ENCODE measurements around the gene FAM114A1.
A peak's percentile ranks its signal among the peaks of the same experiment; 100 is the strongest.
"Not testable (repeated sequence)": the region's sequence is repeated elsewhere in the genome, so short reads cannot be mapped to it uniquely, and the experiment has no call there.

The FAM114A1 gene

DNA sequence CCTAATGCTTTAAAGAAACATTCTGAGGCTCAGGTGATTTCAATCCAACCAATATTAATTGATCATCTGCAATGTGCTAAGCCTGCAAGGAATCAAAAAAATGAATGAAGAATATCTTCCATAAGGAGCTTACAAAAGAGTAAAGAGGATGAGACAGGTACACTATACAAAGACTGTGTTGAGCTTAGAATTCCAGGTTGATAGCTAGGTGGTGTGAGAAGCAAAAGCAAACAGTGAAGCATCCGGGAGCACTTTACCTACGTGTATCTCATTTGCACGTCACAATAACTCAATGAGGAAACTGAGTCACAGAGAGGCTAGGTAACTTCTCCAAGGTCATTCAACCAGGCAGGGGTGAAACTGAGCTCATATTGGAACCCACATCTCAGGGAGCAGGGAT, 37.1 kb downstream of the FAM114A1 start:
- FAIRE-seq: no peak

DNA sequence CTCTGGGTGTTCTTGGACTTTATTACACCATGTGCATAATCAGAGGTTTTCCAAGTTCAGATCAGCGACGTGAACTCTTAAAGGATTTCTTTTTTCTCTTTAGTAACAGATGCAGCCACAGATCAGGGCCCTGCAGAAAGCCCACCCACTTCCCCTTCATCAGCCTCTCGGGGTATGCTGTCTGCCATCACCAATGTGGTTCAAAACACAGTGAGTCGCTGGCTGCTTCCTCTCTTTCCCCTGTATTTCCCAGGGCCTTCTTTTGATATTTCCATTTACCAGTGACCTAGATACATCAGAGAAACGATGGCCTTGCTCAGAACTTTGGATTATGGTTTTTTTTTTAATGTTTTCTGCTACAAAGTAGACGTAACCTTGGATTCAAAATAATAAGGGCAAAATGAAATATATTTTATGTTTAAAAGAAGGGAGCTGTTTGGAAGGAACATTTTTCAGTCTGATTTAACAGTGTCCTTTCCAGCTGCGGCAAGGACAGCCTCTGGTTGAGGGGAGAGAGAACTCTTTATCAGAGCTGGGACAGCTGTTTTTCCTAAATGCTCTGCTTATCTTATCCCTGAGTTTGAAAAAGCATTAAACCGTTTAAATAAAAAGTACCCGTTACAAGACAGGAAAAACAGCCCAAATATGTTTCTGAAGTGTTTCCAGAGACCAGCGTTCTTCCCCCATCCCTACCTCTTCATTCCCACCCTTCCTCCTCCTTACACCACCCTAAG, 38.2 kb downstream of the FAM114A1 start:
- no peak for FAIRE-seq

DNA sequence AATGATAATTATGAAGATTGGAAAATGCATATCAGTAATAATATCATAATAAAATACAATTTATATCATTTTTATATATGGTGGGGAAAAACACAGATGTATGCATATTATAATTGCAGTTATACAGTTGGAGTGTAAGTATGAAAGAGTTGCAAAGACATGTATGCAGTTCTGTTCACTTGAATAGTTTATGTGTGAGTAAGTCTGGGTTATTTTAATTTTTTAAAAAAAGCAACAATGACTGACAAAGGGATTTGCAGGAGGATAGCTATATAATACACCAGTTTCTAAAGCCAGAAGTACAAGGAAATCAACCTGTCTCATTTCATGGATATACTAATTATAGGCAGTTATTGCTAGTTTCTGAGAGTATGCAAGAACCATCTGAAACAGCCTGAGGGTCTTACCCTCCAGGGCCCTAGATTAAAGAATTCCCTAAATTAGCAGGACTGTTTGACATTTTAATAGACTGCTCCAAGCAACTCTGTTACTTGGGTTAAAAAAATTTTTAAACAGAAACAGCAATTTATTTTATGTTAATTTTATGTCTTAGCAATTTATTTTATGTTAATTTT, 40.2 kb downstream of the FAM114A1 start:
- no peak for FAIRE-seq

DNA sequence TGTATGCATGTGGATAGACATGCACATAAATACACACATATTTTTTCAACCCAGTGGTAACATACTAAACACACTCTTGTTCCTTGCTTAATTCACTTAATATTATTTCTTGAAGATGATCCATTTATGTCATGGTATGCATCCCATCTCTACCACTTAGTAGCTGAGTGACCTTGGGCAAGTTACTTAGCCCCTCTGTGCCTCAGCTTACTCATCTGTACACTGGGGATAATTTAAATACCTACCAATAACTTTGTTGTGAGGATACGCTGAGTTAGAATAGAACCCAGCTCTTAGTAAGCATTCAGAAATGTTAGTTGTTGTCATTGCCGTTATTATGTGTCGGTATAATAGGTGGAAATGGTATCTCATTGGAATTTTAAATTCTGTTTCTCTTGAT, 41.4 kb downstream of the FAM114A1 start:
- no peak for FAIRE-seq

GRCh38 chr4:38911257-38911656, 43.7 kb downstream of the FAM114A1 start:
- no peak for FAIRE-seq

DNA sequence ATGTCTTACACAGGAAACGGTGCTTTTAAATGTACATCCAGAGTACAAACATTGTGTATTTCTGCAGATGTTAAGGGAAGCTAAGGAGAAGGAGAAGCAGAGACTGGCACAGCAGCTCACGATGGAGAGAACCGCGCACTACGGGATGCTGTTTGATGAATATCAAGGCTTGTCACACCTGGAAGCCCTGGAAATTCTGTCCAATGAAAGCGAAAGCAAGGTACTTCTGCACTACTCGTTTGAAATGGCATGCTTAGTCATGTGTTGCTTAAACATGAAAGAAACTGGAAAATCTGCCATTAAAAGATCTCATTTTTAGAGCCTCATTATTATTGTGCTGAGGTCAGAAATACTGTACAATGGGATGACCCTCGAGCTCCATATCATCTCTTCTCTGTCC, 47.2 kb downstream of the FAM114A1 start:
- FAIRE-seq: no peak

GRCh38 chr4:38916267-38916666, 48.7 kb downstream of the FAM114A1 start:
- FAIRE-seq: not testable (repeated sequence)

DNA sequence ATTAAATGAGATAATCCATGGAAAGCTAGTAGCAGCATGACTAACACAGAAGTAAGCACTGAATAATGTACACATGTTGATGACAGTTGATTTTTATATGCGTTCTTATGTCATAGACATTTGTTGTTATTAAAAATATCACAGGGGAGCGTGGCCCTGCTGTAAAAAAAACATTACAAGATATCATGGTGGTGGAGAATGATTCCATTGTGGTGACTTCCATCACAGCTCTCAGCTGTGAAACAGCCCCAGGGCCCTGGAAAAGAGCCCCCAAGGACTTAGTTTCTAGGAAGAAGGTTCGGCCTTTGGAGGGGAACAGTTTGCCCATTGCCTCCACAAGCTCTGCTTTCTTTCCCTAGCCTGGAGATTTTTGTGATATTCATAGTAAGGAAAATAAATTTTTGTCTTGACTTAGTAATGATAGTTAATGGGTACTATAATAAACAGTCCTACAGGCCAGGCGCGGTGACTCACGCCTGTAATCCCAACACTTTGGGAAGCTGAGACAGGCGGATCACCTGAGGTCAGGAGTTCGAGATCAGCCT, 49.9 kb downstream of the FAM114A1 start:
- no peak for FAIRE-seq

DNA sequence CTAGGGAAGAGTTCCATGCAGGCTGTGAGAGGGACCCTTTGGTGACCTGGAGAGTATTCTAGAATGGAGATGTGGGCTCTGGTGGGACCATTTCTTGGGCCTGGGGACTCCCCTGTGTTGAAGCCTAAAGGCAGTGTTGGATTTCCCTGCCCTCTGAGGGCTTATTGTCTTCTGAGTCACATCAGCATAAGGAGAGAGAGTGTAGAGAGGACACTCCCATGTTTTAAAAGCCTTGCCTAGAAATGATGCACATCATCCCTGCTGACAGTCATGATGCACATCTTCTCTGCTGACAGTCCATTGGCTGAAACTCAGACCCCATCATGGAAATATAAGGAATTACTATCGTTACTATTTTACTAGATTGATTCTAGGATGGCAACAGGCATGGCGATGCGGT, 51.9 kb downstream of the FAM114A1 start:
- FAIRE-seq: no peak

DNA sequence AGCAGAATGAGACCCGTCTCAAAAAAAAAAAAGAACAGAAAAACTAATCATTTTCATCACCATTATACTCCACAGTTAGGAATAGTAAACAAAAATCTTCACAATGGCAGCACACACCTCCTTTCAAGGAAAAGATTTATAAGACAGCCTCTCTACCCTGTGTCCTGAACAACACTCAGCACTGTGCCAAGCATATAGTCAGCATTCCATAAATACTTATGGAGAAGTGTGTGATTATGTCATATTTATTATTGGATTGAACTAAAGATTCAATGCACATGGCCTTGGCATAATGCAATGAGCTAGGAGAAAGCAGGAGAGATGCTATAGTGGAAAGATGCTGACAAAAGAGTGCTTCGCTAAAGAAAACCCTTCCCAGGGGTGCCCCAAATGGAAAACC, 52.6 kb downstream of the FAM114A1 start:
- FAIRE-seq: no peak

- no peak for FAIRE-seq
These were observed 53.1 kb downstream of the FAM114A1 start for GRCh38 chr4:38920677-38921076.

DNA sequence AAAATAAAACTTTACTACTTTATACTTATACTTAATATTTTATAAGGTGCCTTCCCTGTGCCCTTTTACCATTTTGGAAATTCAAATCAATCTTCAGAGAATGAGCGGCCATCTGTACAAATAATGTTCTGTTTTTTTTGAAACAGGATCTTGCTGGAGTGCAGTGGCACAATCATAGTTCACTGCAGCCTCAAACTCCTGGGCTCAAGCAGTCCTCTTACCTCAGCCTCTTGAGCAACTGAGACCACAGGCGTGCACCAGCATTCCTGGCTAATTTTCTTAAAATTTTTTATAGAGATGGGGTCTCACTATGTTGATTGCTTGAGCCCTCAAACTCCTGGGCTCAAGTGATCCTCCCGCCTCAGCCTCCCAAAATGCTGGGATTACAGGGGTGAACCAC, 53.5 kb downstream of the FAM114A1 start:
- FAIRE-seq: no peak

GRCh38 chr4:38923746-38924145, 56.1 kb downstream of the FAM114A1 start:
- FAIRE-seq: no peak

DNA sequence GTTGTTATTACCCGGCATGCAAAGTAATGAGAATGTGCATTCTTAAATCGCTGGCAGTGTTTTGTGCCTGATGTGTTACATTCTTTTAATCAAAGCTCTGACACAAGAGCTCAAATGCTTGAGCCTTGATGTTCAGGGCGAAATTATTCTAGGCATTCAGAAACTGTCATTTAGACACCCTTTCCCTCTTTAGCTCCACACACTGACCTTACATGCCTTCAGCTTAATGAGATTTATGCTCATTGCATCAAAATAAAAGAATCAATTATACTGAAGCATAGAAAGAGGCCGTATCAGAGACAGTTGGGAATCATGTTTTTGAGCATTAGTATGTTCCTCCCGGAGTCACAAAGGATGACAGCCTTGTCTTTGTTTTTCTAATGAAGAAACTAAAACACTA, 56.7 kb downstream of the FAM114A1 start:
- FAIRE-seq: no peak

GRCh38 chr4:38925492-38926413, 58.1 kb downstream of the FAM114A1 start:
- peak; percentile 92 for FAIRE-seq

GRCh38 chr4:38926896-38927295, 59.3 kb downstream of the FAM114A1 start:
- no peak for FAIRE-seq

DNA sequence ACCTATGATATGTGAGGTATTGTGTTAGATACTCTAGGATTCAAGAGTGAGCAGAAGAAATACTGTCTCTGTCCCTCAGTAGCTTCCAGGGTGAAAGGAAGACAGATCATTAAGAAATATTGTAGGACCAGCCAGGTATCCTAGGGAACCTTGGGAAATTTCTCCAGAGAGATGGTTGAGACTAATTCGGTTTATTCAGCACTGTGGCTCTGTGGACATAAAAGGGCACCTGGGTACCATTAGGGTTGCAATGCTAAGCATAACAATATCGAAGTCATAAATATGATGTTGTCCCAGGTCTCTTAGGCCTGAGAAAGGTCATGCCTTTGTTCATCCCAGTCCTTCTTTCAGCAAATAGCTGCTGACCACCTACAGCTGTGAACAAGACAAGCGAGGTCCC, 61.0 kb downstream of the FAM114A1 start:
- FAIRE-seq: no peak

GRCh38 chr4:38928974-38929373, 61.4 kb downstream of the FAM114A1 start:
- FAIRE-seq: no peak

DNA sequence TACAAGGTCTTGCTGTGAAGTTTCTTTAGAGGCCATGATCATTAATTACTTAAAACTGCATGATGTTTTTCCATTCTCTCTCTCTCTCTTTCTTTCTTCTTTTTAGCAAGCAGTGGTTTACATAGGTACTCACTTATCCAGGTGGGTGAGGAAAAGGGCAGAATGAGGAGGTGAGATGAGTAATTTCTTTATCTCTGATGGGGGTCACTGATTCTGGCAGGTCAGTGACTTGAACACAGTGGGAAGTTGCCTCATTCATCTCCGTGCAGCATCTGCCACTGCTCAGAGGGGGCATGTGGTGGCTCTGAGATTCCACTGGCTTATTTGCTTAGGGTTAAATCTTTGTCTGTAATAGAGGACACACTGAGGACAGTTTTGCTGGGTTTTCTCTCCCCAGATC, 62.6 kb downstream of the FAM114A1 start:
- FAIRE-seq: no peak

GRCh38 chr4:38930707-38931106, 63.1 kb downstream of the FAM114A1 start:
- no peak for FAIRE-seq

GRCh38 chr4:38931125-38931524, 63.5 kb downstream of the FAM114A1 start:
- no peak for FAIRE-seq

GRCh38 chr4:38935391-38936073, 67.9 kb downstream of the FAM114A1 start:
- no peak for FAIRE-seq

GRCh38 chr4:38939165-38939564, 71.6 kb downstream of the FAM114A1 start:
- no peak for FAIRE-seq

Measured in endometrium (tissue), 2 donors.